WI38 (cell line): ENCODE results near the gene KHDC4.

Source experiments
- H3K4me3 ChIP-seq: 2 replicates; pipeline ENCODE4 v1.5.1; 2011; ENCODE audit warnings: low read depth, mild to moderate bottlenecking, control low read depth, low read length
- CTCF ChIP-seq: IDR thresholded peaks from 2 replicates; pipeline ENCODE4 v1.5.1; 2012; ENCODE audit warnings: low read depth, mild to moderate bottlenecking, control low read depth, low read length

The KHDC4 gene

GRCh38 chr1:155934097-155934935, at the start of gene KHDC4:
Gene KHDC4, minus strand, starts transcription at chr1:155934413. Its CDS starts 40 bp downstream, at chr1:155934373.
- no peak for TF ChIP-seq CTCF
- H3K4me3 ChIP-seq = peak within 1 kb of the TSS; percentile 67

- peak overlapping the region; percentile 85 for H3K4me3 ChIP-seq
- no peak for TF ChIP-seq CTCF
Observed at GRCh38 chr1:155983191-155984024, 49.2 kb upstream of the KHDC4 start.

GRCh38 chr1:155982106-155982505, 47.9 kb upstream of the KHDC4 start:
- H3K4me3 ChIP-seq = peak overlapping the region; percentile 85
- TF ChIP-seq CTCF = no peak

- no peak for TF ChIP-seq CTCF
- H3K4me3 ChIP-seq = peak overlapping the region; percentile 85
Observed at GRCh38 chr1:155981266-155982088, 47.3 kb upstream of the KHDC4 start.

GRCh38 chr1:155979597-155980343, 45.6 kb upstream of the KHDC4 start:
- peak overlapping the region; percentile 85 for H3K4me3 ChIP-seq
- TF ChIP-seq CTCF = no peak

GRCh38 chr1:155978973-155979429, 44.8 kb upstream of the KHDC4 start:
- peak overlapping the region; percentile 85 for H3K4me3 ChIP-seq
- TF ChIP-seq CTCF = no peak
